Caco-2 (cell line): Measurements from ENCODE around the gene DENND2C. TPM values are rescaled to one million over a fixed set of nuclear protein-coding genes. Genes with fewer than 3 reads are reported as not detected.

Experiments used
- BruUV-seq: library from RNA; stranded (reverse); fragments of 400-500 nt; replicated peaks from 2 replicates; lab custom pipeline; 2021; lab: Mats Ljungman, UMichigan
- CTCF ChIA-PET: fragments of 300-600 bp; sonication (Branson Sonifier 250); formaldehyde crosslinking; loops from one replicate; lab custom pipeline; 2022; ENCODE audit warnings: antibody characterized with exemption; lab: Charles Lee
- POLR2A ChIA-PET: fragments of 300-600 bp; sonication (Branson Sonifier 250); formaldehyde crosslinking; loops from one replicate; lab custom pipeline; 2022; ENCODE audit warnings: antibody characterized with exemption; lab: Charles Lee
- DNase-seq, 2 experiments: peaks; one replicate each; pipeline versions ENCODE4 v3.0.0 to v3.0.0-alpha.2; 2020 to 2022
- H3K27me3 ChIP-seq: replicated peaks from 2 replicates; pipeline ENCODE4 v1.6.0; 2011; ENCODE audit warnings: low read length; ENCODE audit not compliant: control insufficient read depth, insufficient read depth
- H3K36me3 ChIP-seq: 2 replicates; pipeline ENCODE4 v1.5.1; 2011; ENCODE audit warnings: low read length; ENCODE audit not compliant: control insufficient read depth, insufficient read depth
- H3K4me1 ChIP-seq: fragments of 250-450 bp; sonication (Bioruptor Pico); 2 replicates; pipeline ENCODE4 v1.5.1; 2020; ENCODE audit warnings: mild to moderate bottlenecking
- H3K4me3 ChIP-seq: 2 replicates; pipeline ENCODE4 v1.5.1; 2011; ENCODE audit warnings: low read depth, mild to moderate bottlenecking, control low read depth, low read length
- H3K9me3 ChIP-seq: fragments of 250-450 bp; sonication (Bioruptor Pico); 2 replicates; pipeline ENCODE4 v1.5.1; 2020; ENCODE audit warnings: mild to moderate bottlenecking, moderate library complexity
- H3K27ac Mint-ChIP-seq: one replicate; pipeline ENCODE4 v1.8.0; 2022; ENCODE audit warnings: mixed read lengths; ENCODE audit not compliant: unreplicated experiment
- H3K27me3 Mint-ChIP-seq: one replicate; pipeline ENCODE4 v1.8.0; 2022; ENCODE audit warnings: mixed read lengths; ENCODE audit not compliant: insufficient read depth, unreplicated experiment
- H3K36me3 Mint-ChIP-seq: one replicate; pipeline ENCODE4 v1.8.0; 2022; ENCODE audit warnings: mild to moderate bottlenecking, mixed read lengths; ENCODE audit not compliant: insufficient read depth, unreplicated experiment
- H3K4me1 Mint-ChIP-seq: one replicate; pipeline ENCODE4 v1.8.0; 2022; ENCODE audit warnings: low read depth, mixed read lengths; ENCODE audit not compliant: unreplicated experiment
- H3K4me3 Mint-ChIP-seq: one replicate; pipeline ENCODE4 v1.8.0; 2022; ENCODE audit warnings: mild to moderate bottlenecking, moderate library complexity, mixed read lengths; ENCODE audit not compliant: unreplicated experiment
- H3K9me3 Mint-ChIP-seq: one replicate; pipeline ENCODE4 v1.8.0; 2022; ENCODE audit warnings: mixed read lengths; ENCODE audit not compliant: unreplicated experiment
- intact Hi-C: fragments of 100-400 bp; cut with micrococcal nuclease; formaldehyde crosslinking; loops from one replicate; pipeline ENCODE4 v1.10.0; 2022; ENCODE audit not compliant: unreplicated experiment
- total RNA-seq: library from RNA; stranded (reverse); gene quantifications from 2 replicates; pipeline ENCODE4 v1.2.3, GENCODE V29; 2022
- TF ChIP-seq, protein P1 (sequence below), 2 experiments: fragments of 200-600 bp in 1 of 2; IDR thresholded peaks; 1 replicate in 1 of 2; 2 replicates in 1 of 2; pipeline versions ENCODE4 v1.5.1 to v1.8.0; 2011 to 2022; ENCODE audit warnings: antibody characterized with exemption in 1 of 2, control low read depth in 1 of 2, inconsistent platforms in 1 of 2, low read depth in 1 of 2, low read length in 1 of 2, mild to moderate bottlenecking in 1 of 2, moderate library complexity in 1 of 2; ENCODE audit not compliant: insufficient read depth in 1 of 2, severe bottlenecking in 1 of 2, unreplicated experiment in 1 of 2

The DENND2C gene
- total RNA-seq, 1 experiment from 2014 or later, result 1.1 TPM

DNA sequence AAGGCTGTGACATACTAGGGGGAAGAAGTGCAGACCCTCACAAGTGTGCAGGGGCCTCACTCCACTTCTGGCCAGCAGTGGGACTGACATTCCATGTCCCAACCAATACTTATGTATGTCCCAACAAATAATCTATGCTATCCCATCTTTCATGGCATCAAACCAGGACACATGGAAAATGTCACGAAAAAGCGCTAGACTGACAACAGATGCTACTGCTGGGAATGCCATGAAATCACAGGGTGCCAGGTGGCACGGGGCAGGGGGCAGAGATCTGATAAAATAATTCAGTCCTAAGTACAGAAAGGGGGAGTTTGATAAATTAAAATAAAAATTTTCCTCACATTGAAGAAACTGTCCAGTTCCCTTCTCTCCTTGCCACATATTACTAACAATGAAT is 60.8 kb downstream of the DENND2C start:
- H3K9me3 ChIP-seq, result no peaks in the 10 kb centered on the region
- no peak for DNase-seq
- Mint-ChIP-seq H3K9me3 (no peaks in the 10 kb centered on the region), H3K4me1 (no peaks in the 10 kb centered on the region), H3K27ac (no peak overlapping the region), H3K4me3 (no peak overlapping the region), H3K36me3 (no peaks in the 10 kb centered on the region), H3K27me3 (no peaks in the 10 kb centered on the region)
- no peaks in the 10 kb centered on the region for H3K27me3 ChIP-seq
- no peaks in the 10 kb centered on the region for H3K36me3 ChIP-seq
- TF ChIP-seq, protein P1, sequence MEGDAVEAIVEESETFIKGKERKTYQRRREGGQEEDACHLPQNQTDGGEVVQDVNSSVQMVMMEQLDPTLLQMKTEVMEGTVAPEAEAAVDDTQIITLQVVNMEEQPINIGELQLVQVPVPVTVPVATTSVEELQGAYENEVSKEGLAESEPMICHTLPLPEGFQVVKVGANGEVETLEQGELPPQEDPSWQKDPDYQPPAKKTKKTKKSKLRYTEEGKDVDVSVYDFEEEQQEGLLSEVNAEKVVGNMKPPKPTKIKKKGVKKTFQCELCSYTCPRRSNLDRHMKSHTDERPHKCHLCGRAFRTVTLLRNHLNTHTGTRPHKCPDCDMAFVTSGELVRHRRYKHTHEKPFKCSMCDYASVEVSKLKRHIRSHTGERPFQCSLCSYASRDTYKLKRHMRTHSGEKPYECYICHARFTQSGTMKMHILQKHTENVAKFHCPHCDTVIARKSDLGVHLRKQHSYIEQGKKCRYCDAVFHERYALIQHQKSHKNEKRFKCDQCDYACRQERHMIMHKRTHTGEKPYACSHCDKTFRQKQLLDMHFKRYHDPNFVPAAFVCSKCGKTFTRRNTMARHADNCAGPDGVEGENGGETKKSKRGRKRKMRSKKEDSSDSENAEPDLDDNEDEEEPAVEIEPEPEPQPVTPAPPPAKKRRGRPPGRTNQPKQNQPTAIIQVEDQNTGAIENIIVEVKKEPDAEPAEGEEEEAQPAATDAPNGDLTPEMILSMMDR (IDR thresholded peaks at IDR 0.05; ENCODE audit: insufficient read depth in 1 of 2, low read depth in 1 of 2, low read length in 1 of 2, severe bottlenecking in 1 of 2, unreplicated experiment in 1 of 2), result no peak
- no TSS peak for BruUV-seq
- intact Hi-C loops, result no loop called here
- H3K4me1 ChIP-seq, result no peaks in the 10 kb centered on the region
- no peak overlapping the region for H3K4me3 ChIP-seq
- CTCF ChIA-PET, result no interaction called here
- POLR2A ChIA-PET, result no interaction called here

DNA sequence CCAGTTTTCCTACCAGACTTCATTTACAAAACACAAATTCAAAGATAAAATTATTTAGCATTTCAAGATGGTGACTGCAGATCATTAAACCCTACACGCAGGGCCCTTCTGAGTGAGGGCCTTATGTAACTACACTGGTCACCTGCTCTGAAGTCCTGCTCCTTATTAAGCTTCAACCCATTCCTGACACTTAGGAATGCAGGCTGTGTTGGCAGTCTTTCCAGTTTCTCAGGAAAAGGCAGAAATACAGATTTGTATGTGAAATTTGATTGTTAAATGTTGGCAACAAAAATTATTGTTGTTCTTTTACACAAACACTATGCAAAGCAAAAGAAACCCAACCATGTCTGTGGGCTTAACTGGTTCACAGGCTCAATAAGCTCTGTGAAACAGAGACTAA is 62.6 kb downstream of the DENND2C start:
- CTCF ChIA-PET, result no interaction called here
- H3K9me3 ChIP-seq, result no peaks in the 10 kb centered on the region
- intact Hi-C loops, result no loop called here
- no peak overlapping the region for H3K4me3 ChIP-seq
- Mint-ChIP-seq H3K36me3 (no peaks in the 10 kb centered on the region), H3K27me3 (no peaks in the 10 kb centered on the region), H3K4me1 (no peaks in the 10 kb centered on the region), H3K9me3 (no peaks in the 10 kb centered on the region), H3K27ac (no peak overlapping the region), H3K4me3 (no peak overlapping the region)
- BruUV-seq, result no TSS peak
- no peaks in the 10 kb centered on the region for H3K36me3 ChIP-seq
- TF ChIP-seq, protein P1 (IDR thresholded peaks at IDR 0.05; ENCODE audit: insufficient read depth in 1 of 2, low read depth in 1 of 2, low read length in 1 of 2, severe bottlenecking in 1 of 2, unreplicated experiment in 1 of 2), result no peak
- H3K27me3 ChIP-seq, result no peaks in the 10 kb centered on the region
- POLR2A ChIA-PET, result no interaction called here
- no peak for DNase-seq
- no peaks in the 10 kb centered on the region for H3K4me1 ChIP-seq

DNA sequence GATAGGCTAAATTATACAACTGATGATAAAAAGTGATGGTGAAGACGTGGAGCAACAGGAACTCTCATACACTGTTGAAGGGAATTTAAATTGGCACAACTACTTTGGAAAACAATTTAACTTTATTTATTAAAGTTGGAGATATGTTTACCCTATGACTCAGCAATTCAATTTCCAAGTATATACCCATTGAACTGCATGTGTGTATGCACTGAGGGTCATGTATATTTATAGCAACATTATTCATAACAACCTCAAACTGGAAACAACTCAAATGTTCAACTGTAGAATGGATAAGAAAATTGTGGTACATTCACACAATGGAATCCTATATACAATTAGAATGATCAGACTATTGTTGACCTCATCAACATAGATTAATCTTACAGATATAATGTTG is 71.9 kb downstream of the DENND2C start:
- H3K36me3 ChIP-seq, result no peaks in the 10 kb centered on the region
- no peak overlapping the region for H3K4me3 Mint-ChIP-seq
- no peaks in the 10 kb centered on the region for H3K4me1 ChIP-seq
- no peaks in the 10 kb centered on the region for H3K27me3 ChIP-seq
- no peaks in the 10 kb centered on the region for H3K9me3 Mint-ChIP-seq
- DNase-seq, result no peak
- BruUV-seq, result no TSS peak
- CTCF ChIA-PET, result no interaction called here
- no peaks in the 10 kb centered on the region for H3K4me1 Mint-ChIP-seq
- no peaks in the 10 kb centered on the region for H3K9me3 ChIP-seq
- no peaks in the 10 kb centered on the region for H3K36me3 Mint-ChIP-seq
- POLR2A ChIA-PET, result no interaction called here
- H3K4me3 ChIP-seq, result no peak overlapping the region
- intact Hi-C loops, result no loop called here
- TF ChIP-seq, protein P1 (IDR thresholded peaks at IDR 0.05; ENCODE audit: insufficient read depth in 1 of 2, low read depth in 1 of 2, low read length in 1 of 2, severe bottlenecking in 1 of 2, unreplicated experiment in 1 of 2), result no peak
- no peaks in the 10 kb centered on the region for H3K27me3 Mint-ChIP-seq
- no peak overlapping the region for H3K27ac Mint-ChIP-seq
